ENCODE results near the gene CRELD2. TPM values are rescaled to one million over a fixed set of nuclear protein-coding genes. Genes with fewer than 3 reads are reported as not detected.

CRELD2 gene
- total and polyA plus RNA-seq, 2 of the 13 experiments (the other 11 are each of a cell fraction or from before 2014, with no cell fraction given): 17.2 to 44.7 TPM

DNA sequence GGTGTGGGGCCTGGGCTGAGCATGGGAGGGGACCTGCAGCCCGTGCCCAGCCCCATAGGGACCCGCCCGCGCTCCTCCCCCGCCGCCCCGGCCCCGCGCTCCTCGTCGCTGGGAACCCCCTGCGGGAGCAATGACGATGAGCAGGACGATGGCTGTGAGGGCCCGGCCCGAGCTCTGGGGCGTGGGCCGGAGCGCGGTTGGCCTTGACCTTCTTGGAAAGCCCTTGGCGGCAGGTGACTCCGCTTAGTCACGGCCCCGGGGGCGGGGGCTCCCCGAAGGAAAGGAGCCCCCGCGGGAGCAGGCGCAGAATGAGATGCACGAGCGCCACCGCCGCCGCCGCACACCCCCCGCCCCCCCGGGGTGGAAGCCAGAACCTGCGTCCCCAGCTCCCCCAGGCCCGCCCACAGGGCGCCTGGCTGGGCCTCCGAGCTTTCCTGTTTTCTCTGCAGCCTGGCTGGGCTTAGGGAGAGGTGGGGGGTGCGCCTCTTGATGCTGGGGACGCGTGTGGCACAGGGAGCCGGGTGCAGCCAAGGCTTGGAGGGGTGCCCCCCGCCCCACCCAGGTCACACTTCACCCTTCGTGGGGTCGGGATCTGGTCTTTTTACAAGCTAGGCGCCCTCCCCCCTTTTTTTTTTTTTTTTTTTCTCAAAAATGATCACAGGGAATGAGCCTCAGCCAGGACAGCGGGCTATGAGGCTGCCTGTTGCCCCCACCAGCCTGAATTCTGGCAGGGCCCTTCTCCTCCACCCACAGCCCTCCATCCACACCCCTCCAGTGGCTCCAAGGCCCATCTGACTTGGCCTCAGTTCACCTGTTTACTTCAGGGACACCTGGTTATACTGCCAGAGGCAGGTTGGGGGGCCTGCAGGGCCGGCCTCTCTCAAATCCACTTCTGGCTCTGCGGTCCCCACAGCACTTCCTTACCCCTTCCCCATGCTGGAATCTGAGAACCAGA, 17.9 kb downstream of the CRELD2 start (continued):
- TF ChIP-seq, protein P1, sequence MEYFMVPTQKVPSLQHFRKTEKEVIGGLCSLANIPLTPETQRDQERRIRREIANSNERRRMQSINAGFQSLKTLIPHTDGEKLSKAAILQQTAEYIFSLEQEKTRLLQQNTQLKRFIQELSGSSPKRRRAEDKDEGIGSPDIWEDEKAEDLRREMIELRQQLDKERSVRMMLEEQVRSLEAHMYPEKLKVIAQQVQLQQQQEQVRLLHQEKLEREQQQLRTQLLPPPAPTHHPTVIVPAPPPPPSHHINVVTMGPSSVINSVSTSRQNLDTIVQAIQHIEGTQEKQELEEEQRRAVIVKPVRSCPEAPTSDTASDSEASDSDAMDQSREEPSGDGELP (IDR thresholded peaks at IDR 0.05; ENCODE audit: borderline replicate concordance, low read depth): peak; percentile 74; the same call in 1 of the 2 replicates
- TF ChIP-seq ZNF432 (CRISPR knock-in tag; IDR thresholded peaks at IDR 0.05; ENCODE audit: borderline replicate concordance): no peak
- no peak for TF ChIP-seq TAF15 (IDR thresholded peaks at IDR 0.05; ENCODE audit: low read depth, low read length, poor library complexity, severe bottlenecking)
- TF ChIP-seq ZNF280D (CRISPR knock-in tag; IDR thresholded peaks at IDR 0.05): no peak
- TF ChIP-seq FOXO1 (CRISPR knock-in tag; IDR thresholded peaks at IDR 0.05): peak; percentile 58; the same call in 1 of the 2 replicates
- no peak for TF ChIP-seq KAT2B (IDR thresholded peaks at IDR 0.05; ENCODE audit: borderline replicate concordance, low read depth, low read length)
- TF ChIP-seq ZNF20 (CRISPR knock-in tag; IDR thresholded peaks at IDR 0.05): no peak
- TF ChIP-seq POLR2AphosphoS2 (IDR thresholded peaks at IDR 0.05; ENCODE audit: low read depth, low read length): no peak
- TF ChIP-seq, protein P2, sequence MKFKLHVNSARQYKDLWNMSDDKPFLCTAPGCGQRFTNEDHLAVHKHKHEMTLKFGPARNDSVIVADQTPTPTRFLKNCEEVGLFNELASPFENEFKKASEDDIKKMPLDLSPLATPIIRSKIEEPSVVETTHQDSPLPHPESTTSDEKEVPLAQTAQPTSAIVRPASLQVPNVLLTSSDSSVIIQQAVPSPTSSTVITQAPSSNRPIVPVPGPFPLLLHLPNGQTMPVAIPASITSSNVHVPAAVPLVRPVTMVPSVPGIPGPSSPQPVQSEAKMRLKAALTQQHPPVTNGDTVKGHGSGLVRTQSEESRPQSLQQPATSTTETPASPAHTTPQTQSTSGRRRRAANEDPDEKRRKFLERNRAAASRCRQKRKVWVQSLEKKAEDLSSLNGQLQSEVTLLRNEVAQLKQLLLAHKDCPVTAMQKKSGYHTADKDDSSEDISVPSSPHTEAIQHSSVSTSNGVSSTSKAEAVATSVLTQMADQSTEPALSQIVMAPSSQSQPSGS (CRISPR knock-in tag; IDR thresholded peaks at IDR 0.05): peak; percentile 30; the same call in 1 of the 2 replicates
- TF ChIP-seq ARID5B (CRISPR knock-in tag; IDR thresholded peaks at IDR 0.05): peak; percentile 95
- TF ChIP-seq STAT5B (CRISPR knock-in tag; IDR thresholded peaks at IDR 0.05): no peak
- no peak for TF ChIP-seq MAFK (conservative IDR thresholded peaks at IDR 0.05 in 1 of 2, IDR thresholded peaks at IDR 0.05 in 1 of 2; ENCODE audit: low read length in 2 of 2)
- TF ChIP-seq ZGPAT (CRISPR knock-in tag; IDR thresholded peaks at IDR 0.05): peak; percentile 97
- TF ChIP-seq CBFB (CRISPR knock-in tag; IDR thresholded peaks at IDR 0.05): 0 out of 2 replicates have a peak, but pooled peaks have one; percentile 51
- TF ChIP-seq GTF3A (CRISPR knock-in tag; conservative IDR thresholded peaks at IDR 0.05): no peak
- no peak for TF ChIP-seq SP140L (CRISPR knock-in tag; IDR thresholded peaks at IDR 0.05; ENCODE audit: borderline replicate concordance)
- TF ChIP-seq WIZ (CRISPR knock-in tag; IDR thresholded peaks at IDR 0.05): no peak

All from HepG2 (cell line).